Measurements from ENCODE around the gene AMPD1. TPM values are rescaled to one million over a fixed set of nuclear protein-coding genes. Genes with fewer than 3 reads are reported as not detected.

The AMPD1 gene
- polyA plus RNA-seq, 1 of the 3 experiments (the other 2 are of a cell fraction) = not detected

GRCh38 chr1:114700036-114700600 is 4.8 kb upstream of the AMPD1 start:
- H3K4me1 ChIP-seq (ENCODE audit: control insufficient read depth in 1 of 2, insufficient read depth in 2 of 2, low read depth in 1 of 2, low read length in 1 of 2) = no peaks in the 10 kb centered on the region; a peak in 1 of 4 replicates
- no peaks in the 10 kb centered on the region for H3K79me2 ChIP-seq (ENCODE audit: insufficient read depth)
- H3K27me3 ChIP-seq (ENCODE audit: insufficient read depth) = no peaks in the 10 kb centered on the region; the same call in 1 of the 2 replicates
- peaks cover 30% of the 10 kb centered on the region for H3F3A ChIP-seq (replicated peaks; ENCODE audit: insufficient read depth)
- no peak overlapping the region for H3K27ac ChIP-seq (ENCODE audit: low read depth in 2 of 2, low read length in 1 of 2)
- no peaks in the 10 kb centered on the region for H3K9me3 ChIP-seq
- no peak overlapping the region for H3K4me3 ChIP-seq (ENCODE audit: low read depth in 2 of 2, low read length in 1 of 2)
- no peak overlapping the region for H3K4me2 ChIP-seq
- POLR2A ChIA-PET = no interaction called here
- TF ChIP-seq TAF1 (IDR thresholded peaks at IDR 0.05; ENCODE audit: borderline replicate concordance, low read depth, low read length) (no peak), RAD21 (IDR thresholded peaks at IDR 0.05; ENCODE audit: low read length) (no peak), EP300 (IDR thresholded peaks at IDR 0.05; ENCODE audit: borderline replicate concordance in 1 of 2, low read depth in 1 of 2, low read length in 1 of 2) (no peak), GABPA (IDR thresholded peaks at IDR 0.05; ENCODE audit: low read depth) (no peak), TEAD4 (IDR thresholded peaks at IDR 0.05; ENCODE audit: borderline replicate concordance, insufficient read depth) (no peak), EZH2phosphoT487 (IDR thresholded peaks at IDR 0.05; ENCODE audit: borderline replicate concordance, low read depth) (no peak), NRF1 (IDR thresholded peaks at IDR 0.05; ENCODE audit: low read depth, low read length) (no peak), JUND (IDR thresholded peaks at IDR 0.05) (no peak), SMC3 (IDR thresholded peaks at IDR 0.05; ENCODE audit: low read depth, low read length) (no peak), REST (IDR thresholded peaks at IDR 0.05; ENCODE audit: low read depth, low read length) (no peak), IRF3 (IDR thresholded peaks at IDR 0.05; ENCODE audit: low read depth, low read length) (no peak), TCF12 (IDR thresholded peaks at IDR 0.05) (no peak), CTCF (IDR thresholded peaks at IDR 0.05) (no peak), CHD2 (IDR thresholded peaks at IDR 0.05; ENCODE audit: low read length, partially characterized antibody) (no peak), POLR2AphosphoS5 (IDR thresholded peaks at IDR 0.05; ENCODE audit: low read depth, low read length) (no peak), YY1 (IDR thresholded peaks at IDR 0.05; ENCODE audit: low read depth) (no peak)
- no peaks in the 10 kb centered on the region for H4K20me1 ChIP-seq (ENCODE audit: insufficient read depth)
- no peak for DNase-seq
- WGBS (ENCODE audit: low lambda C conversion rate) = 9% methylated on average over 4 of the region's 4 CpGs
- CTCF ChIA-PET = no interaction called here
- no peak overlapping the region for H3K9ac ChIP-seq
- no peak overlapping the region for H2AFZ ChIP-seq (ENCODE audit: low read depth)
- H3K36me3 ChIP-seq (replicated peaks in 1 of 2; ENCODE audit: control insufficient read depth in 1 of 2, insufficient read depth in 2 of 2, low read length in 1 of 2) = peaks cover 5 to 12% of the 10 kb centered on the region in 2 experiments
- no peaks in the 10 kb centered on the region for H3K9me2 ChIP-seq
